Testis (tissue), 5 donors: ENCODE results near the gene FLYWCH1. TPM values are rescaled to one million over a fixed set of nuclear protein-coding genes. Genes with fewer than 3 reads are reported as not detected.
A peak's percentile ranks its signal among the peaks of the same experiment; 100 is the strongest.

ENCODE experiments used
- DNase-seq: peaks from one replicate; pipeline ENCODE4 v3.0.0-alpha.2; 2019
- H3K27ac ChIP-seq, 2 donors: fragments of 200-600 bp; sonication (generic); one replicate each; pipeline ENCODE4 v1.5.1; 2019
- H3K27me3 ChIP-seq: fragments of 200-600 bp; sonication (generic); one replicate; pipeline ENCODE4 v1.5.1; 2019
- H3K36me3 ChIP-seq: fragments of 200-600 bp; sonication (generic); one replicate; pipeline ENCODE4 v1.5.1; 2017; ENCODE audit warnings: low read depth; ENCODE audit errors: missing control alignments
- H3K4me1 ChIP-seq: fragments of 200-600 bp; sonication (generic); one replicate; pipeline ENCODE4 v1.5.1; 2019
- H3K4me3 ChIP-seq, 2 donors: fragments of 200-600 bp; sonication (generic); one replicate each; pipeline ENCODE4 v1.5.1; 2017 to 2019
- H3K9me3 ChIP-seq: fragments of 200-600 bp; sonication (generic); one replicate; pipeline ENCODE4 v1.5.1; 2017
- CTCF ChIP-seq, 3 experiments: fragments of 450-650 bp in 2 of 3; fragments of 200-600 bp in 1 of 3; sonication (generic) in 1 of 3; IDR thresholded peaks; one replicate each; pipeline ENCODE4 v1.5.1; 2016 to 2019; ENCODE audit warnings: antibody characterized with exemption in 3 of 3, mild to moderate bottlenecking in 2 of 3, moderate library complexity in 1 of 3
- POLR2A ChIP-seq: fragments of 450-650 bp; IDR thresholded peaks from one replicate; pipeline ENCODE4 v1.6.1; 2017; ENCODE audit warnings: antibody characterized with exemption, mild to moderate bottlenecking, moderate library complexity
- WGBS, 2 donors: methylation state at CpG; one replicate each; pipeline ENCODE4 v1.1.5; 2018; 5-methylcytosine and 5-hydroxymethylcytosine counted together
- intact Hi-C: fragments of 100-400 bp; cut with DNase I; formaldehyde crosslinking; loops from one replicate; pipeline ENCODE4 v1.15.1; 2023; ENCODE audit warnings: low total_unique reads
- long read RNA-seq, 2 donors: transcript quantifications; one replicate each; lab custom pipeline, GENCODE V29; 2026
- polyA plus RNA-seq: library from polyadenylated mRNA; stranded (reverse); fragments of 350-450 nt; fragmentation: Illumina TruSeq; extraction: RNeasy Lipid Tissue Mini Kit (QIAGEN cat#74804); gene quantifications from one replicate; pipeline ENCODE4 v1.2.3, GENCODE V29; 2014; ENCODE audit warnings: low read depth, low replicate concordance; ENCODE audit not compliant: insufficient read depth
- total RNA-seq, 2 donors: library from RNA; depleted of rRNA; stranded (reverse); fragments of >200 nt; gene quantifications; one replicate each; pipeline ENCODE4 v1.2.3, GENCODE V29; 2016

Gene FLYWCH1
- total RNA-seq (10 to 100 TPM; 26.7 to 31.0 TPM), polyA plus RNA-seq (12.5 TPM)
- long read RNA-seq, donor 1, full-length matches to known transcripts = 3 of 3 reads
- long read RNA-seq, donor 1, partial matches to known transcripts = 0 of 3 reads
- long read RNA-seq, donor 1, other reads (novel, unspliced or antisense) = 0 of 3 reads
- long read RNA-seq, donor 2, full-length matches to known transcripts = 9 of 9 reads
- long read RNA-seq, donor 2, partial matches to known transcripts = 0 of 9 reads
- long read RNA-seq, donor 2, other reads (novel, unspliced or antisense) = 0 of 9 reads

GRCh38 chr16:2911638-2912329, at the start of gene FLYWCH1:
TSS of gene FLYWCH1 (plus strand) at chr16:2911931. CDS start at chr16:2929686, 17,755 bp downstream.
- Histone ChIP-seq H3K27me3 (no peaks in the 10 kb centered on the region), H3K36me3 (no peaks in the 10 kb centered on the region), H3K4me3 (peak within 1 kb of the TSS; percentile 74 to 83), H3K4me1 (peaks cover 7% of the 10 kb centered on the region), H3K9me3 (no peaks in the 10 kb centered on the region), H3K27ac (peak within 1 kb of the TSS; percentile 72 to 78)
- peak; percentile 99 for DNase-seq
- TF ChIP-seq POLR2A = no peak
- TF ChIP-seq CTCF (IDR thresholded peaks at IDR 0.05) = no peak
- intact Hi-C loops = no loop called here
- WGBS, 2 donors = 0% methylated on average over 27 to 76 of the region's 85 CpGs

- DNase-seq = no peak
- no peak for TF ChIP-seq CTCF (IDR thresholded peaks at IDR 0.05)
- TF ChIP-seq POLR2A = no peak
- Histone ChIP-seq H3K36me3 (no peaks in the 10 kb centered on the region), H3K27me3 (no peaks in the 10 kb centered on the region), H3K4me3 (no peak overlapping the region), H3K9me3 (no peaks in the 10 kb centered on the region), H3K27ac (no peak overlapping the region), H3K4me1 (peaks cover 8% of the 10 kb centered on the region)
- intact Hi-C loops = no loop called here
- WGBS, 2 donors = 66 to 75% methylated on average over 4 of the region's 4 CpGs
Observed at GRCh38 chr16:2865651-2866050, 46.1 kb upstream of the FLYWCH1 start.

- Histone ChIP-seq H3K4me1 (peaks cover 8% of the 10 kb centered on the region), H3K27me3 (no peaks in the 10 kb centered on the region), H3K36me3 (no peaks in the 10 kb centered on the region), H3K4me3 (no peak overlapping the region), H3K27ac (no peak overlapping the region), H3K9me3 (no peaks in the 10 kb centered on the region)
- 37 to 58% methylated on average over 4 of the region's 4 CpGs for WGBS, 2 donors
- intact Hi-C loops = no loop called here
- TF ChIP-seq CTCF (IDR thresholded peaks at IDR 0.05) = no peak
- DNase-seq = no peak
Observed at GRCh38 chr16:2866431-2866830, 45.3 kb upstream of the FLYWCH1 start.

GRCh38 chr16:2867661-2867986, 44.1 kb upstream of the FLYWCH1 start:
- WGBS, 2 donors = 13 to 25% methylated on average over 8 of the region's 8 CpGs
- intact Hi-C loops = no loop called here

More at GRCh38 chr16:2867661-2867986, 44.1 kb upstream of the FLYWCH1 start:
- TF ChIP-seq CTCF (IDR thresholded peaks at IDR 0.05) (no peak), POLR2A (no peak)
- peak overlapping the region; percentile 70 to 92 for H3K27ac ChIP-seq
- DNase-seq = no peak
- peaks cover 8% of the 10 kb centered on the region for H3K4me1 ChIP-seq
- no peaks in the 10 kb centered on the region for H3K9me3 ChIP-seq
- H3K27me3 ChIP-seq = no peaks in the 10 kb centered on the region
- no peaks in the 10 kb centered on the region for H3K36me3 ChIP-seq
- H3K4me3 ChIP-seq = peak overlapping the region; percentile 46 to 90
